Caco-2 (cell line): Measurements from ENCODE around the gene SYTL5. TPM values are rescaled to one million over a fixed set of nuclear protein-coding genes. Genes with fewer than 3 reads are reported as not detected.

ENCODE experiments used
- BruUV-seq: library from RNA; stranded (reverse); fragments of 400-500 nt; replicated peaks from 2 replicates; lab custom pipeline; 2021; lab: Mats Ljungman, UMichigan
- CTCF ChIA-PET: fragments of 300-600 bp; sonication (Branson Sonifier 250); formaldehyde crosslinking; loops from one replicate; lab custom pipeline; 2022; ENCODE audit warnings: antibody characterized with exemption; lab: Charles Lee
- POLR2A ChIA-PET: fragments of 300-600 bp; sonication (Branson Sonifier 250); formaldehyde crosslinking; loops from one replicate; lab custom pipeline; 2022; ENCODE audit warnings: antibody characterized with exemption; lab: Charles Lee
- DNase-seq, 2 experiments: peaks; one replicate each; pipeline versions ENCODE4 v3.0.0 to v3.0.0-alpha.2; 2020 to 2022
- H3K27me3 ChIP-seq: replicated peaks from 2 replicates; pipeline ENCODE4 v1.6.0; 2011; ENCODE audit warnings: low read length; ENCODE audit not compliant: control insufficient read depth, insufficient read depth
- H3K36me3 ChIP-seq: 2 replicates; pipeline ENCODE4 v1.5.1; 2011; ENCODE audit warnings: low read length; ENCODE audit not compliant: control insufficient read depth, insufficient read depth
- H3K4me1 ChIP-seq: fragments of 250-450 bp; sonication (Bioruptor Pico); 2 replicates; pipeline ENCODE4 v1.5.1; 2020; ENCODE audit warnings: mild to moderate bottlenecking
- H3K4me3 ChIP-seq: 2 replicates; pipeline ENCODE4 v1.5.1; 2011; ENCODE audit warnings: low read depth, mild to moderate bottlenecking, control low read depth, low read length
- H3K9me3 ChIP-seq: fragments of 250-450 bp; sonication (Bioruptor Pico); 2 replicates; pipeline ENCODE4 v1.5.1; 2020; ENCODE audit warnings: mild to moderate bottlenecking, moderate library complexity
- H3K27ac Mint-ChIP-seq: one replicate; pipeline ENCODE4 v1.8.0; 2022; ENCODE audit warnings: mixed read lengths; ENCODE audit not compliant: unreplicated experiment
- H3K27me3 Mint-ChIP-seq: one replicate; pipeline ENCODE4 v1.8.0; 2022; ENCODE audit warnings: mixed read lengths; ENCODE audit not compliant: insufficient read depth, unreplicated experiment
- H3K36me3 Mint-ChIP-seq: one replicate; pipeline ENCODE4 v1.8.0; 2022; ENCODE audit warnings: mild to moderate bottlenecking, mixed read lengths; ENCODE audit not compliant: insufficient read depth, unreplicated experiment
- H3K4me1 Mint-ChIP-seq: one replicate; pipeline ENCODE4 v1.8.0; 2022; ENCODE audit warnings: low read depth, mixed read lengths; ENCODE audit not compliant: unreplicated experiment
- H3K4me3 Mint-ChIP-seq: one replicate; pipeline ENCODE4 v1.8.0; 2022; ENCODE audit warnings: mild to moderate bottlenecking, moderate library complexity, mixed read lengths; ENCODE audit not compliant: unreplicated experiment
- H3K9me3 Mint-ChIP-seq: one replicate; pipeline ENCODE4 v1.8.0; 2022; ENCODE audit warnings: mixed read lengths; ENCODE audit not compliant: unreplicated experiment
- CTCF ChIP-seq, 2 experiments: fragments of 200-600 bp in 1 of 2; IDR thresholded peaks; 1 replicate in 1 of 2; 2 replicates in 1 of 2; pipeline versions ENCODE4 v1.5.1 to v1.8.0; 2011 to 2022; ENCODE audit warnings: antibody characterized with exemption in 1 of 2, control low read depth in 1 of 2, inconsistent platforms in 1 of 2, low read depth in 1 of 2, low read length in 1 of 2, mild to moderate bottlenecking in 1 of 2, moderate library complexity in 1 of 2; ENCODE audit not compliant: insufficient read depth in 1 of 2, severe bottlenecking in 1 of 2, unreplicated experiment in 1 of 2
- intact Hi-C: fragments of 100-400 bp; cut with micrococcal nuclease; formaldehyde crosslinking; loops from one replicate; pipeline ENCODE4 v1.10.0; 2022; ENCODE audit not compliant: unreplicated experiment
- total RNA-seq: library from RNA; stranded (reverse); gene quantifications from 2 replicates; pipeline ENCODE4 v1.2.3, GENCODE V29; 2022

The SYTL5 gene
- total RNA-seq, 1 experiment from 2014 or later: 8.9 TPM

GRCh38 chrX:38018766-38019425 lies 12.5 kb downstream of the SYTL5 start:
- H3K4me3 ChIP-seq: no peak overlapping the region
- no peak for TF ChIP-seq CTCF (IDR thresholded peaks at IDR 0.05; ENCODE audit: insufficient read depth in 1 of 2, low read depth in 1 of 2, low read length in 1 of 2, severe bottlenecking in 1 of 2, unreplicated experiment in 1 of 2)
- H3K4me1 Mint-ChIP-seq: peaks cover 36% of the 10 kb centered on the region
- intact Hi-C loops: loop anchor here (1.0 to 5.0 kb wide), 5 partner anchors 13 to 92 kb away; partner anchors contain the start of gene SYTL5
- H3K36me3 ChIP-seq: no peaks in the 10 kb centered on the region
- peaks cover 10% of the 10 kb centered on the region for H3K9me3 Mint-ChIP-seq
- peak overlapping the region; percentile 64 for H3K4me3 Mint-ChIP-seq
- H3K9me3 ChIP-seq: no peaks in the 10 kb centered on the region
- peaks cover 24% of the 10 kb centered on the region for H3K4me1 ChIP-seq
- no peaks in the 10 kb centered on the region for H3K27me3 Mint-ChIP-seq
- peak; percentile 33 to 49 for DNase-seq
- H3K27me3 ChIP-seq: no peaks in the 10 kb centered on the region
- H3K36me3 Mint-ChIP-seq: peaks cover 9% of the 10 kb centered on the region
- H3K27ac Mint-ChIP-seq: peak overlapping the region; percentile 87
- POLR2A ChIA-PET: no interaction called here
- no TSS peak for BruUV-seq
- CTCF ChIA-PET: interaction anchor here (0.6 to 1.4 kb wide), 3 partner anchors 60 to 148 kb away, joined by 3 to 4 read pairs (median 4); no protein-coding TSS in a partner anchor

GRCh38 chrX:38028300-38028699 lies 21.9 kb downstream of the SYTL5 start:
- H3K9me3 ChIP-seq: no peaks in the 10 kb centered on the region
- DNase-seq: no peak
- peaks cover 24% of the 10 kb centered on the region for H3K4me1 ChIP-seq
- Mint-ChIP-seq H3K36me3 (no peaks in the 10 kb centered on the region), H3K4me1 (peaks cover 7% of the 10 kb centered on the region), H3K27me3 (no peaks in the 10 kb centered on the region), H3K4me3 (no peak overlapping the region), H3K9me3 (no peaks in the 10 kb centered on the region), H3K27ac (no peak overlapping the region)
- ChIA-PET POLR2A (no interaction called here), CTCF (no interaction called here)
- intact Hi-C loops: no loop called here
- no peak overlapping the region for H3K4me3 ChIP-seq
- BruUV-seq: no TSS peak
- no peak for TF ChIP-seq CTCF (IDR thresholded peaks at IDR 0.05; ENCODE audit: insufficient read depth in 1 of 2, low read depth in 1 of 2, low read length in 1 of 2, severe bottlenecking in 1 of 2, unreplicated experiment in 1 of 2)
- no peaks in the 10 kb centered on the region for H3K36me3 ChIP-seq
- no peaks in the 10 kb centered on the region for H3K27me3 ChIP-seq

- no peaks in the 10 kb centered on the region for H3K9me3 Mint-ChIP-seq
- intact Hi-C loops: no loop called here
- H3K4me3 Mint-ChIP-seq: no peak overlapping the region
- Histone ChIP-seq H3K9me3 (no peaks in the 10 kb centered on the region), H3K4me3 (no peak overlapping the region), H3K36me3 (no peaks in the 10 kb centered on the region), H3K27me3 (no peaks in the 10 kb centered on the region), H3K4me1 (no peaks in the 10 kb centered on the region)
- peaks cover 10% of the 10 kb centered on the region for H3K36me3 Mint-ChIP-seq
- ChIA-PET POLR2A (no interaction called here), CTCF (no interaction called here)
- TF ChIP-seq CTCF (IDR thresholded peaks at IDR 0.05; ENCODE audit: insufficient read depth in 1 of 2, low read depth in 1 of 2, low read length in 1 of 2, severe bottlenecking in 1 of 2, unreplicated experiment in 1 of 2): no peak
- no TSS peak for BruUV-seq
- no peak overlapping the region for H3K27ac Mint-ChIP-seq
- H3K27me3 Mint-ChIP-seq: no peaks in the 10 kb centered on the region
- H3K4me1 Mint-ChIP-seq: peaks cover 7% of the 10 kb centered on the region
- DNase-seq: no peak
Measured at GRCh38 chrX:38036466-38036865, 30.1 kb downstream of the SYTL5 start.
